ENCODE results near the gene ZNF618. TPM values are rescaled to one million over a fixed set of nuclear protein-coding genes. Genes with fewer than 3 reads are reported as not detected.

ZNF618 gene
- total RNA-seq, 1 donor from 2014 or later = 10.2 TPM

DNA sequence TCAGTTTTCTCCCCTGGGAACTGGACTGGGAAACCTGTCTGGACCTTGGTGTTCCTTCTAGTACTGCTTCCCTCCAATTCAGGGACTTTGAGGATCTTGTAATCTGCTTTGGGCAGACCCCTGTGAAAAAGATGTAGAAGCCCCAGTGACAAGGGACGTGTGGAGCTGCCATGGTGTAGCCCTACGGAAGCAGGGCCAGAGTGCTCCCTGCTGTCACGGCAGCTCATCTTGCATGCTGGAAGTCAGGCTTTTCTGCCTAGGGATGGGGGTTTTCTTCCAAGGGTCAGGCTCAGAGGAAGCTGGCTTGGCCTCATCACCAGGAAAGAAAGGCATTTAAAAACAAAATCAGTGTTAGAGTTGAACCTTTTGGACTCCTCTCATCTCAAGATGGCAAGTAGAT is 115.6 kb downstream of the ZNF618 start:
- no peak overlapping the region for H3K4me3 ChIP-seq
- peaks cover 8% of the 10 kb centered on the region for H3K36me3 ChIP-seq
- no peak overlapping the region for H3K27ac ChIP-seq
- no peak for ATAC-seq
- H3K27me3 ChIP-seq (ENCODE audit: low read depth) = no peaks in the 10 kb centered on the region
- DNase-seq = no peak
- TF ChIP-seq, protein P1, sequence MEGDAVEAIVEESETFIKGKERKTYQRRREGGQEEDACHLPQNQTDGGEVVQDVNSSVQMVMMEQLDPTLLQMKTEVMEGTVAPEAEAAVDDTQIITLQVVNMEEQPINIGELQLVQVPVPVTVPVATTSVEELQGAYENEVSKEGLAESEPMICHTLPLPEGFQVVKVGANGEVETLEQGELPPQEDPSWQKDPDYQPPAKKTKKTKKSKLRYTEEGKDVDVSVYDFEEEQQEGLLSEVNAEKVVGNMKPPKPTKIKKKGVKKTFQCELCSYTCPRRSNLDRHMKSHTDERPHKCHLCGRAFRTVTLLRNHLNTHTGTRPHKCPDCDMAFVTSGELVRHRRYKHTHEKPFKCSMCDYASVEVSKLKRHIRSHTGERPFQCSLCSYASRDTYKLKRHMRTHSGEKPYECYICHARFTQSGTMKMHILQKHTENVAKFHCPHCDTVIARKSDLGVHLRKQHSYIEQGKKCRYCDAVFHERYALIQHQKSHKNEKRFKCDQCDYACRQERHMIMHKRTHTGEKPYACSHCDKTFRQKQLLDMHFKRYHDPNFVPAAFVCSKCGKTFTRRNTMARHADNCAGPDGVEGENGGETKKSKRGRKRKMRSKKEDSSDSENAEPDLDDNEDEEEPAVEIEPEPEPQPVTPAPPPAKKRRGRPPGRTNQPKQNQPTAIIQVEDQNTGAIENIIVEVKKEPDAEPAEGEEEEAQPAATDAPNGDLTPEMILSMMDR (IDR thresholded peaks at IDR 0.05) = no peak
- peaks cover 46% of the 10 kb centered on the region for H3K4me1 ChIP-seq
- intact Hi-C loops (cut with DNase I) = no loop called here
- no peaks in the 10 kb centered on the region for H3K9me3 ChIP-seq

DNA sequence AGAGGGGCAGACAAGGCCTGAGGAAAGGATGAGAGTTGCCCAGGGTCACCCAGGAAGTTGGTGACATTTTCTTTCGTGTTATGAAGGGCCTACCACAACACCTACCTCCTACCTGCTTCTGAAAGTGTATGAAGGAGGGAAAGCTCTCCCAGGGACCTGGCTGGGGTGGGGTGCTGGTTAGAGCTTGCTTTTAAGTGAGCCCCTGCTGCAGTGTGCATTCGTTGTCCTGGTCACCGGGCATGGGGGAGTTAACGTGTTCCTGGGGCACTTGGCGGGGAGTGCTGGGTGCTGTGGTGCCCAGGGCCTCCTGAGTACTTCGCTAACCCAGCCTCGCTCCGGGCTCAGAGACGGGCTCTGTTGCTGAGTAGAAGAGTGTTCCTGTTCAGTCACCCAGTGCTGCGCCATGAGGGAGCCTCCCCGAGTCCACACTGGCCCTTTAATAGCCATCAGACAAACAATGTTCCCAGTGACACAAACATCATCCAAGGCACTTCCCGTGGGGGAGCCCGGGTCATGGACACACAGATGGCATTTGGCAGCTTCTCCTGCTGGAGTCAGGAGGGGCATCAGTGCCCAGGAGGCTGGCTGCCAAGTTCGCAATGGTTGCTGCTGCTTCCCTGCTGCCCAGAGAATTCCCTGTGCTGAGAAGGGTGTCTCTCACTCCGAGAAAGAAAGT is 116.3 kb downstream of the ZNF618 start:
- Histone ChIP-seq H3K27ac (no peak overlapping the region), H3K9me3 (no peaks in the 10 kb centered on the region), H3K4me3 (peak overlapping the region; percentile 26), H3K4me1 (peaks cover 46% of the 10 kb centered on the region), H3K27me3 (ENCODE audit: low read depth) (no peaks in the 10 kb centered on the region), H3K36me3 (peaks cover 8% of the 10 kb centered on the region)
- TF ChIP-seq, protein P1 (IDR thresholded peaks at IDR 0.05) = no peak
- DNase-seq = no peak
- ATAC-seq = peak; percentile 3 to 14
- intact Hi-C loops (cut with DNase I) = no loop called here

DNA sequence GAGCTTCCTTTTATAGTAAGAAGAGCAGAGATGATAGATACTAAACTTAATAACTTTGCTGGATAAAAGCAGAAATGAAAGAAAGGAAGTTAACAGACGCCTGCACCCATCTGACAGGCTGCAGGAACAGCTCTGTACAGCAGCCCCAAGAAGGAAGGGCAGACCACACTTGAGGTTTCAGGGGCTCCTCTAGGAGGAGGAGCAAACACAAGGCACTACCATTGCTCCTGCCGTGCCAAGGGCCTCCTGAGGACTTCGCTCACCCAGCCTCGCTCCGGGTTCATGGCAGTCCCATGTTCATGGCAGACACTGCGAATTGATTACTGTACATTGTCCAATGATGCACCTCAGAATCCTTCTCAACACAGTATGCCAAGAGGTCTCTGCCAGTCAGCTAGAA is 116.9 kb downstream of the ZNF618 start:
- intact Hi-C loops (cut with DNase I) = no loop called here
- TF ChIP-seq, protein P1 (IDR thresholded peaks at IDR 0.05) = no peak
- ATAC-seq = peak; percentile 13 to 29
- DNase-seq = no peak
- peaks cover 8% of the 10 kb centered on the region for H3K36me3 ChIP-seq
- H3K4me3 ChIP-seq = peak overlapping the region; percentile 26
- H3K9me3 ChIP-seq = no peaks in the 10 kb centered on the region
- no peaks in the 10 kb centered on the region for H3K27me3 ChIP-seq (ENCODE audit: low read depth)
- H3K4me1 ChIP-seq = peaks cover 46% of the 10 kb centered on the region
- no peak overlapping the region for H3K27ac ChIP-seq

DNA sequence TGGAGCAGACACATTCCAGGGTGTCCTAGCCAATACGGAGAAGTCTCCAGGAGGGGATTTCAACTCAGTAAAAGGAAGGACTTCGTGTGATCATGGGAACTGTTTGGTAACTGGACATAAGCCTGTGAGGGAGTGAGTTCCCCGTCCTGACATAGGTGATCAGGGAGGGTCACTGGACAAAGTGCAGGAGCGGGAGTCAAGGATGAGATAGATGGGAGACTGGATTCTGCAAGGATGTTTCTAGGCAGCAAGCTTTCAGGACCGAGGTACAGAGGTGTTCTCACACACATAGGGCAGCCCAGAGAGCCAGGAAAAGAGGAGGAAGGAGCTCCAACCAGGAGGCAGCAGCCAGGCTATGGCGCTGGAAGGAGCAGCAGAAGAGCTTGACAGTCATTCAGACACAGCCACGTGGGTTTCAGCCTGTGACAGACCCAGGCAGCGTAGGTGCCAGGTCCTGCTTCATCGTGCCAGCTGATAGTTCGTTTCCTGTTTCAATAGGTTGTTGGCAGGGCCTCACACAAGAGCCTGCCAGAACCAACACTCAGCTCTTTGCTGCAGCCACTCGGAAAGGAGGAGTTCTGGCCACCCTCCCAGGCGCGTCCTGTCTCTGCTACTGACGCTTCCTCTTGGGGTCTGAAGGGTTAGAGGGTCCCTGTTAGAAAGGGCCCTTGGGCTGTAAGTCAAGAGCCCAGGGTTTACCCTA is 117.9 kb downstream of the ZNF618 start:
- intact Hi-C loops (cut with DNase I) = no loop called here
- peak; percentile 86 for DNase-seq
- Histone ChIP-seq H3K27ac (no peak overlapping the region), H3K4me1 (peaks cover 46% of the 10 kb centered on the region), H3K9me3 (no peaks in the 10 kb centered on the region), H3K36me3 (no peaks in the 10 kb centered on the region), H3K27me3 (ENCODE audit: low read depth) (no peaks in the 10 kb centered on the region), H3K4me3 (no peak overlapping the region)
- peak; percentile 88 to 93 for ATAC-seq
- TF ChIP-seq, protein P1 (IDR thresholded peaks at IDR 0.05) = no peak

DNA sequence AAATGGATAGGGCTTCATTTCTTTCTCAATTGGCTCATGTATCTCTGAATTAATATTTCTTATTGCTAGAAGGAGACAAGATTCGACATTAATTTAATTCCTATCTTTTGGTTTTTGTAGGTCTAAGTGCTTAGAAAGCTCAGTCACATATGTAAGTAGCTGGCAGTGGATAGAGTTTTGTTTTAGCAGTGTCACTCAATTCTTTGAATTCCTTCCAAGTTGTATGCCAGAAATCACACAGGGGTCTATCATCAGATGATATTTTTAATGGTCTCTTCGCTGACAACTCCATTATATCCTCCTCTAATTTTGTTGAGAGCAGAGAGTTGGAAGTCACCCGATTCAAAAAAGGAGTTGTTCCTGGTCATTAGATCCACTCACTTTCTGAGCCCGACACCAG is 119.3 kb downstream of the ZNF618 start:
- H3K4me1 ChIP-seq = peaks cover 46% of the 10 kb centered on the region
- DNase-seq = no peak
- H3K27me3 ChIP-seq (ENCODE audit: low read depth) = no peaks in the 10 kb centered on the region
- no peak overlapping the region for H3K27ac ChIP-seq
- H3K9me3 ChIP-seq = no peaks in the 10 kb centered on the region
- TF ChIP-seq, protein P1 (IDR thresholded peaks at IDR 0.05) = no peak
- ATAC-seq = no peak
- H3K36me3 ChIP-seq = no peaks in the 10 kb centered on the region
- no peak overlapping the region for H3K4me3 ChIP-seq
- intact Hi-C loops (cut with DNase I) = no loop called here

Measured in lower lobe of right lung (tissue), 2 donors.